Measurements from ENCODE around the gene TTLL13. TPM values are rescaled to one million over a fixed set of nuclear protein-coding genes. Genes with fewer than 3 reads are reported as not detected.
A peak's percentile ranks its signal among the peaks of the same experiment; 100 is the strongest.

Gene TTLL13
- total RNA-seq, 1 experiment from 2014 or later: not detected

DNA sequence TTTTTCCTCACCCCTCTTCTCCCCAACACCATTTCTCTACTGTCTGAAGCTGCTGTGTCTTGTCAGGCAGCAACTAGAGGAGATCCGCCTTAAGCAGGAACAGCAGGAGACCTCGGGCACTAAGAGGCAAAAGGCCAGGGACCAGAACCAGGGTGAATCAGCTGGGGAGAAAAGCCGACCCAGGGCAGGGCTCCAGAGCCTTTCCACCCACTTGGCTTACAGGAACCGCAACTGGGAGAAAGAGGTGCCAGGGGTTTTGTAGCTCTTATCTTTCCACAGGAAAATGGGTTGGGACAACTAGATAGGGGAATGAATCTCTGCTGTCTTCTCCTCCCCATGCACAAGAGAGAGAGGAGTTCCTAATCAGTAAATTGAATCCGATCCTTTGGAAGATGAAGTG is 13.1 kb downstream of the TTLL13 start:
- Histone ChIP-seq H3K27me3 (replicated peaks; ENCODE audit: insufficient read depth, low read depth, low read length, poor library complexity) (no peaks in the 10 kb centered on the region), H3K4me1 (ENCODE audit: insufficient read depth, low read length, poor library complexity, severe bottlenecking) (peaks cover 10% of the 10 kb centered on the region), H3K9me3 (ENCODE audit: low read depth, low read length, poor library complexity, severe bottlenecking) (no peaks in the 10 kb centered on the region), H3K4me3 (ENCODE audit: low read depth, low read length, poor library complexity, severe bottlenecking) (no peak overlapping the region), H3K27ac (ENCODE audit: low read depth, low read length, poor library complexity, severe bottlenecking) (no peak overlapping the region), H3K36me3 (ENCODE audit: insufficient read depth, low read length, poor library complexity, severe bottlenecking) (peaks cover 4% of the 10 kb centered on the region)
- POLR2A ChIA-PET (ENCODE audit: low non-redundant PET): no interaction called here
- no TSS peak for BruUV-seq (replicated peaks)
- no peak for DNase-seq (ENCODE audit: low spot score)
- intact Hi-C loops (cut with micrococcal nuclease; ENCODE audit: unreplicated experiment): no loop called here
- CTCF ChIA-PET: no interaction called here
- no peak for TF ChIP-seq CTCF (conservative IDR thresholded peaks at IDR 0.05; ENCODE audit: low read depth, low read length)
- no peak for TF ChIP-seq EZH2 (IDR thresholded peaks at IDR 0.05; ENCODE audit: borderline replicate concordance, low read depth, low read length, poor library complexity, severe bottlenecking)

DNA sequence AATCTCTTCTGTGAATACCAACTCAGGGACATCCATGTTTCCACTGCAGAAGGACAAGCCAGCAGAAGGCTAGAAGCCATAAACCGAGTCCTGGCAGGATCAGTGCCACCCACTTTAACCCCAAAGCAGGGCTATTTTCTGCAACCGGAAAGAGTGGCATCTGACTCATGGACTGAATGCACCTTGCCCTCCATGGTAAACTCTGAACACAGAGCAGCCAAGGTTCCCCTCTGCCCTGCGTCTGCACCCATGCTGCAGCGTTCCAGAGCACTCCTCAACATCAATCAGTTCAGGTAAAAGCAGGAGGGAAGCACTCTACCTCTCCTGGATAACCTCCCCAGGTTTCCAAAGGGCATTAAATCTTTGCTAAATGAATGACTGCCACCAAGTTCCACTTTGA is 15.3 kb downstream of the TTLL13 start:
- ChIA-PET CTCF (no interaction called here), POLR2A (ENCODE audit: low non-redundant PET) (no interaction called here)
- H3K36me3 ChIP-seq (ENCODE audit: insufficient read depth, low read length, poor library complexity, severe bottlenecking): peaks cover 12% of the 10 kb centered on the region
- H3K9me3 ChIP-seq (ENCODE audit: low read depth, low read length, poor library complexity, severe bottlenecking): no peaks in the 10 kb centered on the region
- H3K4me3 ChIP-seq (ENCODE audit: low read depth, low read length, poor library complexity, severe bottlenecking): peak overlapping the region; percentile 59
- intact Hi-C loops (cut with micrococcal nuclease; ENCODE audit: unreplicated experiment): loop anchor here (1.0 kb wide), 1 partner anchor 30 kb away; the partner anchor contains the start of gene GDPGP1
- peaks cover 17% of the 10 kb centered on the region for H3K4me1 ChIP-seq (ENCODE audit: insufficient read depth, low read length, poor library complexity, severe bottlenecking)
- peak overlapping the region; percentile 91 for H3K27ac ChIP-seq (ENCODE audit: low read depth, low read length, poor library complexity, severe bottlenecking)
- DNase-seq (ENCODE audit: low spot score): no peak
- TF ChIP-seq CTCF (conservative IDR thresholded peaks at IDR 0.05; ENCODE audit: low read depth, low read length) (no peak), EZH2 (IDR thresholded peaks at IDR 0.05; ENCODE audit: borderline replicate concordance, low read depth, low read length, poor library complexity, severe bottlenecking) (no peak)
- no peaks in the 10 kb centered on the region for H3K27me3 ChIP-seq (replicated peaks; ENCODE audit: insufficient read depth, low read depth, low read length, poor library complexity)
- BruUV-seq (replicated peaks): no TSS peak

DNA sequence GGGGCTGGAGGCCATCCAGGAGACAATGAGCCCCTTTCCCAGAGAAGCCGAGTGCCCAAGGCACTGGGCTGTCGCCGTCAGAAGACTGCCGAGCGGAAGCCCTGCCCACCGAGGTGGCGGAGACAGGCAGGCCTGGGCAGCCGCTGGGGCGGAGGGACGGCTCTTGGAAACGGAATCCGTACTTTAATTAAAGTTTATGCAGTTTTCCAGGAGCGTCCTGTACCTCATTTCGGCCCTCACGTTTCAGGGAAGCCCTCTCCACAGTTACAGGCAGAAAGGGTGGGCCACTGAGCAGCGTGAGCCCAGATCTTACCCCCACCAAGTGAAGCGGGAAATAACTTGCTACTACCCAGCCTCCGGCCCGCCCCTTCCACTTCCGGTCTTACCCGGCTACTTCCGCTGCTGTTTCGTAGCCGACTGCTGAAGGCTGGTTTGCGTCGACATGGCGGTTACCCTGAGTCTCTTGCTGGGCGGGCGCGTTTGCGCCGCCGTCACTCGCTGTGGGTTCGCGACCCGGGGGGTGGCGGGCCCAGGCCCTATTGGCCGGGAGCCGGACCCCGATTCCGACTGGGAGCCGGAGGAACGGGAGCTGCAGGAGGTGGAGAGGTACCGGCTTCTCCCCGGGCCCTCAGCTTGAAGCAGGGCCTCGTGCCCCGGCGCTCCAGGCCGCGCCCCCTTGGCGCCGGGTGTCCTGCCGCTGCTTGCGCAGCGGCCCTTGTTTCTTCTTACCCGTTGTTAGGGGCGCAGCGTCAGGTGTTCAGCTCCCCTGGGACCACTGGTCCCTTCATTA is 16.1 kb downstream of the TTLL13 start, which contains the start of gene NGRN:
Gene NGRN (plus strand): TSS at position 402 of the 790 bp plus-strand sequence. CDS start 41 bp downstream, at position 443.
- Histone ChIP-seq H3K9me3 (ENCODE audit: low read depth, low read length, poor library complexity, severe bottlenecking) (no peaks in the 10 kb centered on the region), H3K4me1 (ENCODE audit: insufficient read depth, low read length, poor library complexity, severe bottlenecking) (peaks cover 17% of the 10 kb centered on the region), H3K4me3 (ENCODE audit: low read depth, low read length, poor library complexity, severe bottlenecking) (peak within 1 kb of the TSS; percentile 59), H3K27ac (ENCODE audit: low read depth, low read length, poor library complexity, severe bottlenecking) (peak within 1 kb of the TSS; percentile 91), H3K27me3 (replicated peaks; ENCODE audit: insufficient read depth, low read depth, low read length, poor library complexity) (no peaks in the 10 kb centered on the region), H3K36me3 (ENCODE audit: insufficient read depth, low read length, poor library complexity, severe bottlenecking) (peaks cover 20% of the 10 kb centered on the region)
- TF ChIP-seq CTCF (conservative IDR thresholded peaks at IDR 0.05; ENCODE audit: low read depth, low read length) (no peak), EZH2 (IDR thresholded peaks at IDR 0.05; ENCODE audit: borderline replicate concordance, low read depth, low read length, poor library complexity, severe bottlenecking) (no peak)
- intact Hi-C loops (cut with micrococcal nuclease; ENCODE audit: unreplicated experiment): loop anchor here (1.0 kb wide), 1 partner anchor 31 kb away; the partner anchor contains the start of gene GDPGP1
- DNase-seq (ENCODE audit: low spot score): peak; percentile 95
- CTCF ChIA-PET: no interaction called here
- POLR2A ChIA-PET (ENCODE audit: low non-redundant PET): no interaction called here
- TSS peak; percentile 97 for BruUV-seq (replicated peaks)
